SK-N-MC (cell line): ENCODE measurements around the gene PRND.

ENCODE experiments used
- EZH2 ChIP-seq: fragments of 200-600 bp; sonication (generic); IDR thresholded peaks from one replicate; pipeline ENCODE4 v1.6.1; 2017; ENCODE audit warnings: antibody characterized with exemption
- FOXP2 ChIP-seq: optimal IDR thresholded peaks from 2 replicates; pipeline ENCODE3; 2011; ENCODE audit warnings: mild to moderate bottlenecking, moderate library complexity; ENCODE audit not compliant: insufficient read depth; ENCODE audit errors: extremely low read length, control extremely low read depth
- POLR2AphosphoS5 ChIP-seq: IDR thresholded peaks from 2 replicates; pipeline ENCODE4 v1.6.1; 2012; ENCODE audit warnings: mild to moderate bottlenecking, low read depth, low read length, borderline replicate concordance

DNA sequence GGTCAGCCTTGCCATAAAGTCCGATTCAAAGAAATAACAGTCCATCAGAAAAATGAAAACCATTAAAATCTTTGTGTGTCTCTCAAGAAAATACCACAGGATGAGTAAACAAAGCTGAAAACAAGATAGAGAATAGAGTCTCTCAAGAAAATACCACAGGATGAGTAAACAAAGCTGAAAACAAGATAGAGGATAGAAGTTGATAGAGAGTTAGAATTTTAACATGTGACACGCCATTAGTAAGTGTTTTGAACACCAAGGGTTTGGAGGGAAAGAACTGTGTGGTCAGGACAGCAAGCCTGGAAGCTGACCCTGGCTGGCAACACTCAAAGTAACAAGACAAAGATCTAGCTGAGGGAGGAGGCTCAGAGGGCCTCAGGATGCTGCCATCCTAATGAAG, 43.9 kb upstream of the PRND start:
- TF ChIP-seq EZH2, result no peak
- TF ChIP-seq POLR2AphosphoS5, result no peak
- no peak for TF ChIP-seq FOXP2
